CD1c-positive myeloid dendritic cell (primary cell): ENCODE data around the gene GINS3.

Experiments
- DNase-seq: peaks from one replicate; pipeline ENCODE4 v3.0.0-alpha.2; 2016; ENCODE audit errors: extremely low spot score

The GINS3 gene

DNA sequence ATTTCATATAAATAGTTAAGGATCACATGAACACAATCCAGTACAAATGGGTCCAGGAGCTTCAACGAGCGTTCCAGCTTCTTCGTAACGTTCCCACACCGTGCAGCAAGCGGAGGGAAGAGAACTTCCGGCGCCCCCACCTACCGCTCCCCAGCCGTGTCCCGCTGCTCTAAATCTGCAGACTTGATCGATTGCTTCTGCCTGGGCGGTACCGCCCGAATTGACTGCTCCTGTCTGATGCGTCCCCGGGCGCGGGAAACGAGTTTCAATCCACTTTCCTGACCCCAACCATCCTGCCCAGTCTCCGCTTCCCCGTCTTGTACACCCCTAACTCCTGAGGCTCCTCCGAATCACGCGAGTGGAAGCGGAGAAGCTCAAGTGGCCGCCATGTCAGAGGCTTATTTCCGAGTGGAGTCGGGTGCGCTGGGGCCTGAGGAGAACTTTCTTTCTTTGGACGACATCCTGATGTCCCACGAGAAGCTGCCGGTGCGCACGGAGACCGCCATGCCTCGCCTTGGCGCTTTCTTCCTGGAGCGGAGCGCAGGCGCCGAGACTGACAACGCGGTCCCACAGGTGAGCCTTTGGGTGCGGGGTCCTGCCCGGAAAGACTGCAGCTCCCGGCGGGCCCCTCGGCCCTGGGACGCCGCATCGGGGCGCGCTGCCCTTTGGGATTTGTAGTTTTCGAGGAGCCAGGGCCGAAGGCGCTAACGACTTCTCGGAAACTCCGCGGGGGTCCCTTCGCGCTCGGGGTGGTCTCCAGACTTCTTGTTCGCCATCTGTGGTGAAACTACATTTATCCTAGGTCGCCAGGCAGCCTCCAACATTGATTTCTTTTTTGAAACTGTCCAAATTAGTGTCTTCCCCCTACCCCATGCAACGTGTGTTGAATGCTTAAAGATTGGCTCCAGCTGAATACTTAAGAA, at the start of gene GINS3:
Gene GINS3, plus strand, starts transcription at position 257 of the 923 bp plus-strand sequence. Its CDS starts 131 bp downstream, at position 388.
- DNase-seq, result peak; percentile 84

DNA sequence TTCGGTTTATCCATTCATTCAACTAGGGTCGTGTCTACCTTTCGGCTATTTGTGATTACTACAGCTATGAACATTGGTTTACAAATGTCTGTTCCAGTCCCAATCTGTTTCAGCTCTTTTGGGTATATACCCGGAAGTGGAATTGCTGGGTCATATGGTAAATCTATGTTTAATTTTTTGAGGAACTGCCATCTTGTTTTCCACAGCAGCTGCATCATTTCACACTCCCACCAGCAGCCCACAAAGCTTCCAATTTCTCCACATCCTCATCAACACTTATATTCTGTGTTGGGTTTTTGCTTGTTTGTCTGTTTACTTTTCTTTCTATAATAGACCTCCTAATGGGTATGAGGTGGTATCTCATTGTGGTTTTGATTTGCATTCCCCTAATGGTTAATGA, 48.7 kb upstream of the GINS3 start:
- DNase-seq, result no peak

- DNase-seq, result peak; percentile 6
Measured at GRCh38 chr16:58345574-58346354, 46.5 kb upstream of the GINS3 start.

DNA sequence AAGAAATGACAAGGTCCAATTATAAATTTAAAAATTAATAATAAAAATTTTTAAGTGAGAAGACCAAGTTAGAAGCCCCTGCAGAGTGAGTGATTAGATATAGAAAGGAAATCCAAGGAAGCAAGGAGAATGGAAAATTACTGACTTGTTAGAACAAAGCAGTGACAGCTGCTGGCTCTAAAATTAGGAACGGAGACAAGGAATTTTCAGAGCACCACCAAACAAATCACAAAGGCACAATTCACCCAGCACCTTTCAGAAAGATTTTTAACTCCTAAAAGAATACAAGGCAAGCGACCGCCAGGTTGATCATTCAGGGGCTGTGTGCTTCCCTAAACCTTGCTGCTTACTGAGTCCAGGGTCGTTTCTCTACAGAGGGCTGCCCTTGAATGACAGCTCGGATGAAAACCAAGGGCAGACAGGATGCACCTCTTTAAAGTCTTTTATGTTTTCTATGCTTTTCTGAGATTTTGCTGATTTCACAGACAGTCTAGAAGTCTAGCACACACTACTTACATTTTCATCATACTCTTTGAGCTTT, 45.4 kb upstream of the GINS3 start:
- DNase-seq, result no peak

- DNase-seq, result no peak
Measured at GRCh38 chr16:58348986-58349385, 43.3 kb upstream of the GINS3 start.

- DNase-seq, result no peak
Measured at GRCh38 chr16:58352690-58353089, 39.6 kb upstream of the GINS3 start.

DNA sequence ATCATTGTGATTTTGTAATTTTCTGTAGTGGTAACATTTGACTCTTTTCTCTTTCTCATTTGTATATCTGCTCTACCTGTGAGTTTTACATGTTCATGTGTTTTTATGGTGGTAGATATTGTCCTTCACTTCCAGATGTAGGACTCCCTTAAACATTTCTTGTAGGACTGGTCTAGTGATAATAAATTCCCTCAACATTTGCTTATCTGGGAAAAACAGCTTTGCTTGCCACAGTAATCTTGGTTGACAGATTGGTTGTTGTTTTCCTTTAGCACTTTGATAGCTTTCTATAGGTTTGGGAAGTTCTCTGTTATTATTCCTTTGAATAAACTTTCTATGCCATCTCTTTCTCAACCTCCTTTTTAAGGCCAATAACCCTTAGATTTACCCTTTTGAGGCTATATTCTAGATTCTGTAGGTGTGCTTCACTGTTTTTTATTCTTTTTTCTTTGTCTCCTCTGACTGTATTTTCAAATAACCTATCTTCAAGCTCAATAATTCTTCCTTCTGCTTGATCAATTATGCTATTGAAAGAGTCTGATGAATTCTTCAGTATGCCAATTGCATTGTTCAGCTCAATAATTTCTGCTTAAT, 32.1 kb upstream of the GINS3 start:
- DNase-seq, result no peak

DNA sequence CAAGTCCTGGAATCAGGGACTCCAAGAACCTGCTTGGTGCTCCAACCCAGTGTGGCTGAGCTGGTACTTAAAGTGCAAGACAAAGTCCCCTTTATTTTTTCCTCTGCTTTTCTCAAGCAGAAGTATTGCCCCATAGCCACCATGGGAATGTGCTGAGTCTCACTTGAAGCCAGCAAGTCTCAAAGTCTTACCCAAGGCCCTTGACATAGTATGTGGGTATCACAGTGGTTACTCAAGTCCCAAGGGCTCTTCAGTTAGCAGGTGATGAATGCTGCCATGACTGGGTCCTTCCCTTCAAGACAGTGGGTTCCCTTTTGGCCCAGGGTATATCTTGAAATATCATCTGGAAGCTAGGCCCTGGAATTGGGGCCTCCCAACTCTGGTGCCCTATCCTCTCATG, 30.5 kb upstream of the GINS3 start:
- no peak for DNase-seq

GRCh38 chr16:58363746-58364393, 28.4 kb upstream of the GINS3 start:
- no peak for DNase-seq

GRCh38 chr16:58365623-58366022, 26.6 kb upstream of the GINS3 start:
- DNase-seq, result no peak

- peak; percentile 12 for DNase-seq
Measured at GRCh38 chr16:58366247-58367031, 25.8 kb upstream of the GINS3 start.

DNA sequence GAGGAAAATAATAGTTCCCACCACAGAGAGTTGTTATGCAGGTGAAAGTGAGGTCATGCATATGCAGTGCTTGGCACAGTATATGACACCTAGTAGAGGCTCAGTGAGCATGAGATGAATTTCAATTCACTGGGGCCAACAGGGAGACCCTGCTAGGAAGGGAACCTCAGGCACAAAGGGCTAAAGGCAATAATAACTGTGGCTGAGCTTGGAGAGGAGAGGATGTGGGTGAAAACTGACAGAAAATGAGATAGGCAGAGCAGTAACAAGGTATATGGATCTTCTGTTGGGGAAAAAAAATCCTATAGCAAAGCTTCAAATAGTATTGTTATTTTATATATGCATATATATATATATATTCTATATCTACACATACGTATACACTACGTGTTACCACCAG, 25.0 kb upstream of the GINS3 start:
- no peak for DNase-seq

DNA sequence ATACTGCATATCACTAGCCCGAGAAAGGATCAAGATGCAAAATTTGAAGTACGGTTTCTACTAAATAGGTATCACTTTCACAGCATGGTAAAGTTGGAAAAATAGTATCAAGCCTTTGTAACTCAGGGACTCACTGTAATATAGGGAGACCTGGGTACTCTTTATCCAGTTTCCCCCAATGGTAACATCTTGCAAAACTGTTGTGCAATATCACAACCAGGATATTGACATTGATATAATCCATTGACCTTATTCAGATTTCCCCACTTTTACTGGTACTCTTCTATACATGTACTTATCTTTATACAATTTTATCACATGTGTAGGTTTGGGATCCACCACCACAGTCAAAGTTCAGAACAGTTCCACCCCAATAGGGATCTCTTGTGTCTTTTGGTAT, 20.4 kb upstream of the GINS3 start:
- DNase-seq, result no peak

DNA sequence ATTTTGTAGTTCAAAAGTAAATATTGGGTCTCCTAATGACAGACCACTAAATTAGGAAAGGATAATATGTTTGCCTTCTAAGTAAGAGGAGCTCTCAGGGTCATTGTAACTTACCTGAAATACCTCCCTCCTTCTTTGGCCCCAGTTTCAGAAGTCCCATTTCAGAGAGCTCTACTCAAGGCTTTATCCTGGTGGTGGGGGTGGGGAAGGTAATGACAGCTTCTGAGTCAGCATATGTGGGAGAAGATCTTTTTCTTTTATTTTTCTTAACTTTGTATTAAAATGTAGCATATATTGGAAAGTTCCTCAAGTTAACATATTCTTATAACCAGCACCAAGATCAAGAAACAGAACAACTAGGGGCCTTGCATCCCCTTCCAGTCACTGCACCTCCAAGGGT, 16.9 kb upstream of the GINS3 start:
- no peak for DNase-seq

DNA sequence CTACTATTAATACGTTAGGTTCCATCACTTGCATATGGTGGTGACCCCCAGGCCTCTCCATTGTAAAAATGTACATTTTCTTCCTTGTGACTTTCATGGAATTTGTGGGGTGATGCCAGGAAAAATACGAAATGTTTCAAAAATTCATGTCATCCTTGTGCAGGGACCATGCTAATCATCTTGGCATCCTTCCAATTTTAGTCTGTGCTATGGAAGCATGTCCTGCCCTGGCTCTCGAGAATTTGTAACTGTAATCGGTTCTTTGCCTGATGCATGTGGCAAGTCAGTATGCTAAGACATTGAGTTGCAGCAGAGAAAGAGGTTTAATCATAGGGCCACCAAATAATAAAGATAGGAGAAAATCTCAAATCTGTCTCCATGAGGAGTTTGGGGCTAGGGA, 14.3 kb upstream of the GINS3 start:
- DNase-seq, result no peak

- DNase-seq, result no peak
Measured at GRCh38 chr16:58378401-58378800, 13.9 kb upstream of the GINS3 start.

- no peak for DNase-seq
Measured at GRCh38 chr16:58379736-58380135, 12.5 kb upstream of the GINS3 start.

GRCh38 chr16:58381661-58382060, 10.6 kb upstream of the GINS3 start:
- DNase-seq, result no peak

- peak; percentile 3 for DNase-seq
Measured at GRCh38 chr16:58384437-58385055, 7.7 kb upstream of the GINS3 start.

DNA sequence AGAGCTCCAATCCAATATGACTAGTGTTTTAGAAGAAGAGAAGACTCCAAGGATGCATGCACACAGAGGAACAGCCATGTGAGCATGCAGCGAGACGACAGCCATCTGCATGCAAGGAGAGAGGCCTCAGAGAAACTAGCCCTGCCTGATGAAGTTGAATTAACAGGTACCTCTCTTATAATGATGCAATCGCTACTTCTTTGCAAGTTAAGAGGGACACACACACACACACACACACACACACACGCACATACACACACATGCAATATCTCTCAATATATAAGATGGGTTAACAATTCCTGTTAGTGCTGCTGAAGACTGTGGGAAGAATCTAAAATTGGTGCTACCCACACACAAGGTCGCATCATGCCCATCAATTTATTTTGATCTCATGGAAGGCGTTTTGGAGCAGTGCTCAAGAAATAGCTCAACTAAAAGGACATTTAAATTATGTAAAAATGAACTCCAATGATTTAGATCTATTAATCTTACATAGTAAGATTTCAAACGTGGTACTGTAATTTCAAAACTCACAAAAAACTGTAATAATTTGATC, 7.0 kb upstream of the GINS3 start:
- DNase-seq, result no peak
